Cardiac septum (tissue), 1 donor: ENCODE results near the gene USP53. TPM values are rescaled to one million over a fixed set of nuclear protein-coding genes. Genes with fewer than 3 reads are reported as not detected.
"Not testable (repeated sequence)": the region's sequence is repeated elsewhere in the genome, so short reads cannot be mapped to it uniquely, and the experiment has no call there.

Experiments
- DNase-seq: peaks from one replicate; pipeline ENCODE4 v3.0.0-alpha.2; 2020; ENCODE audit warnings: low spot score
- intact Hi-C: fragments of 100-400 bp; cut with DNase I; formaldehyde crosslinking; loops from one replicate; pipeline ENCODE4 v1.14.0; 2022
- long read RNA-seq: library from polyadenylated mRNA; unstranded; transcript quantifications from one replicate; pipeline ENCODE4 v2.0.0, GENCODE V29; 2021
- total RNA-seq: library from RNA; stranded (reverse); fragmentation: NEBNext Ultra II Directional; extraction: Animal tissue kit (Norgen Biotek cat#: 25700); gene quantifications from one replicate; pipeline ENCODE4 v1.2.1, GENCODE V29; 2021
- donor health status: DM: no; HTN: no; CAD: no.

USP53 gene
- 49.7 TPM for total RNA-seq
- long read RNA-seq, partial matches to known transcripts = 12 of 27 reads
- long read RNA-seq, other reads (novel, unspliced or antisense) = 14 of 27 reads

DNA sequence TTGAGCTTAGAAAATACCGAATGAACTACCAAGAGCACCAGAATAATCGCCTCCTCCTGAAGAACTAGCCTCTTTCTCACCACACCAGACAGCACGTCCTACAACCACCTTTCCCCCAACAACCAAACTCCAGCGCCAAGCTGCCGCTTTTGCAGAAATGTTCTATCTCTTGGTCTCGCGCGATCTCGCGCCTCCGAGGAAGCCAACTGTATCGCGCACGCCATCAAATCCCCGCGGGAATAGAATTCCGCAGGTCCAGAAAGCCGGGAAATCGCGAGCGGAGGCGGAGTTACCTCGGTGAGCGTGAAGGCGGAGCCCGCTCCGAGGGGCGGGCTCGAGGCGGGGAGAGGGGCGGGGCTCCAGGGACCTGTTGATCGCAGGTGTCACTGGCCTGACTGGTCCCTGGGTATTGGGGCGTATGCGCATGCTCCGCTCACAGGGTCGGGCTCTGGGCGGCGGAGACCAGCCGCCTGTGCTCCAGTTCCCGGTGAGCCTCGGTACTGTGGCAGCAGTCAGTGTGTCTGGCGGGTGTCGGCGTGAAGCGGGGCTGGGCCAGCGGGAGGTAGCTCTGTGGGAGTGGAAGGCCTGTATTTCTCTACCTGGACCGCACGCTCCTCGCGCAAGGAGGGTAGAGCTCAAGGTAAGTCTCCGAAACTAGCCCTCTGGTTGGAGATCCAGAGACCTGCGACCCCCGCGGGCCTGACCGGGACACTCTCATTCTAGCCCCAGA lies at the start of gene USP53:
Gene USP53 (plus strand): TSS at position 480 of the 730 bp plus-strand sequence. CDS start 27,047 bp downstream, outside the sequence.
- intact Hi-C loops = loop anchor here (2.0 to 10.0 kb wide), 6 partner anchors 70 to 468 kb away; no protein-coding TSS in a partner anchor

GRCh38 chr4:119165767-119166166 lies 46.7 kb upstream of the USP53 start:
- intact Hi-C loops = no loop called here
- no peak for DNase-seq

More for the DNA sequence above, at the start of gene USP53:
- peak; percentile 98 for DNase-seq

DNA sequence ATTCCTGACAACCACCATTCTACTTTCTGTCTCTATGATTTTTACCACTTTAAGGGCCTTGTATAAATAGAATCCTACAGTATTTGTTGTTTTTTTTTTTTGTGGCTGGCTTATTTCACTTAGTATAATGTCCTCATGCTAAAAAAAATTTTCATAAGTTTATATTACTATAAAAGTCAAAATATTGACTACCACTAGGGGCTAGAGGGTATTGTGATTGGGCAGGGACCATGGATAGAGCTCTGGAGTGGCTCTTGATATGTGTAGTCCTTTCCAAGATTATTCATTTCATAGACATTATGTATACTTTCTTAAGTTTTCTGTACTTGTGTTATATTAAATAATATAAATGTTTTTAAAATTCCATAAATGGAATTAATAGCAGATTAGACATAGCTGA lies 42.3 kb upstream of the USP53 start:
- DNase-seq = no peak
- intact Hi-C loops = no loop called here

DNA sequence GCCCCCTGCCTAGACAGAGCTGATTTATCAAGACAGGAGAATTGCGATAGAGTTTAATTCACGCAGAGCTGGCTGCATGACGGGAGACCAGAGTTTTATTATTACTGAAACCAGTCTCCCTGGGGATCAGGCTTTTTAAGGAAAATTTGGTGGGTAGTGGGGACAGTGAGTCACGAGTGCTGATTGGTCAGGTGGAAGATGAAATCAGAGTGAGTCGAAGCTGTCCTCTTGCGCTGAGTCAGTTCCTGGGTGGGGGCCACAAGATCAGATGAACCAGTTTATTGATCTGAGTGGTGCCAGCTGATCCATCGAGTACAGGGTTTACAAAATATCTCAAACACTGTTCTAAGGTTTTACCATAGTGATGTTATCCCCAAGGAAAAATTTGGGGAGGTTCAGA lies 40.3 kb upstream of the USP53 start:
- intact Hi-C loops = no loop called here
- no peak for DNase-seq

DNA sequence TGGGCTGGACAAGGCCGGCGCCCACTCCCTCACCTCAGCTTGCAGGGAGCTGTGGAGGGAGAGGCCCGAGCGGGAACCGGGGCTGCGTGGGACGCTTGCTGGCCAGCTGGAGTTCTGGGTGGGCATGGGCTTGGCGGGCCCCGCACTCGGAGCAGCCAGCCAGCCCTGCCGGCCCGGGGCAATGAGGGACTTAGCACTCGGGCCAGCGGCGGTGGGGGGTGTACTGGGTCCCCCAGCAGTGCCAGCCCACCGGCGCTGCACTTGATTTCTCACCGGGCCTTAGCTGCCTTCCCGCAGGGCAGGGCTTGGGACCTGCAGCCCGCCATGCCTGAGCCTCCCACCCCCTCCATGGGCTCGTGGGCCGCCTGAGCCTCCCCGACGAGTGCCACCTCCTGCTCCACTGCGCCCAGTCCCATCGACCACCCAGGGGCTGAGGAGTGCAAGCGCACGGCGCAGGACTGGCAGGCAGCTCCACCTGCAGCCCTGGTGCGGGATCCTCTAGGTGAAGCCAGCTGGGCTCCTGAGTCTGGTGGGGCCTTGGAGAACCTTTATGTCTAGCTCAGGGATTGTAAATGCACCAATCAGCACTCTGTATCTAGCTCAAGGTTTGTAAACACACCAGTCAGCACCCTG lies 38.7 kb upstream of the USP53 start:
- peak; percentile 72 for DNase-seq
- intact Hi-C loops = not testable (repeated sequence)

DNA sequence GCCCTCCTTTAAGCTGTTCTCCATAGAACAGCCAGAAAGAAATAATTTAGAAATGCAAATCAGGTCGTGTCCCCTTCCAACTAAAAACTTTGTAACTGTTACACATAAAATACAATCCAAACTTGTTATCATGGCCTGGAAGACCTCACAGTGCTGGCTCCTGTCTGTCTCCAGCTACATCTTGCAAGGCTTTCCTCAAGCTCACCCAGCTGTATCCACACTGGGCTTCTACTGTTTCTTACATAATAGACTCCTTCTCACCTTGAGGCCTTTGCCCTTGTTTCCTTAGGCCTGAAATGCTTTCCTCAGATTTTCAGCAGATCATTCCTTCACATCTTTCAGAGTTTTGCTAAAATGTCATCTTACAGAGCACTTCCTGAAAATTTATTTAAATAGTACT lies 33.5 kb upstream of the USP53 start:
- DNase-seq = no peak
- intact Hi-C loops = no loop called here

GRCh38 chr4:119184128-119184527 lies 28.4 kb upstream of the USP53 start:
- no peak for DNase-seq

GRCh38 chr4:119189638-119190037 lies 22.9 kb upstream of the USP53 start:
- no peak for DNase-seq
- intact Hi-C loops = no loop called here

More at GRCh38 chr4:119184128-119184527, 28.4 kb upstream of the USP53 start:
- intact Hi-C loops = no loop called here

DNA sequence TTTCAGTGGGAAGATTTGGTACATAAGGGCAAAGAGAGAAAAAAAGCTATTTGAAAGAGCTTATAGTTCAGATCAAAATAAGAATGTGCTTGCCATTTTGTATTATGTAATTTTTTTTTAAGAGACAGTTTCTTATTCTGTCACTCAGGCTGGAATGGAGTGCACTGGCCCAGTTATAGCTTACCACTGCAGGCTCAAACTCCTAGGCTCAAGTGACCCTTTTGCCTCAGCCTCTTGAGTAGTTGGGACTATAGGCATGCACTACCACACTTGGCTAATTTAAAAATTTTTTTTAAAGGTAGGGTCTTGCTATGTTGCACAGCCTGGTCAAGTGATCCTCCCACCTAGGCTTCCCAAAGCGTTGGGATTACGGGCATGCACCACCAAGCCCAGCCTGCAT lies 22.2 kb upstream of the USP53 start:
- DNase-seq = no peak
- intact Hi-C loops = no loop called here

GRCh38 chr4:119191505-119191904 lies 21.0 kb upstream of the USP53 start:
- no peak for DNase-seq
- intact Hi-C loops = no loop called here

- DNase-seq = no peak
- intact Hi-C loops = no loop called here
Observed at GRCh38 chr4:119197772-119198212, 14.7 kb upstream of the USP53 start.

GRCh38 chr4:119204916-119205315 lies 7.6 kb upstream of the USP53 start:
- no peak for DNase-seq
- intact Hi-C loops = no loop called here

DNA sequence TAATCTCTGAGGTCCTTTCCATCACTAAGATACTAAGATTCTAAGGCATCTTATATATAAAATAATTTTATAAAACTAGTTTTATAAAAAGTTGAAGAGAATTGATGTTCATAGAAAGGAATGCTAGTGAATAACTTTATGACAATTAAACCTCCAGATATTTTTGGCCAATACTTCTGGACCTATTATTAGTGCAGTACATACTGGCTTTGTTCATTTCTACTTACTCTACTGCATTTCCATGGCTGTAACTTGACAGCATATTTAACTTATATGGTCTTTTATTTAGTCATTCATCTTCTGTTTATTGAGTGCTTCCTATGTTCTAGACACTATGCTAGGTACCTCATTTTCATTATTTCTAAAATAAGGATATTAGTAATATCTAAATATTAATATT lies 6.8 kb upstream of the USP53 start:
- intact Hi-C loops = no loop called here
- no peak for DNase-seq

DNA sequence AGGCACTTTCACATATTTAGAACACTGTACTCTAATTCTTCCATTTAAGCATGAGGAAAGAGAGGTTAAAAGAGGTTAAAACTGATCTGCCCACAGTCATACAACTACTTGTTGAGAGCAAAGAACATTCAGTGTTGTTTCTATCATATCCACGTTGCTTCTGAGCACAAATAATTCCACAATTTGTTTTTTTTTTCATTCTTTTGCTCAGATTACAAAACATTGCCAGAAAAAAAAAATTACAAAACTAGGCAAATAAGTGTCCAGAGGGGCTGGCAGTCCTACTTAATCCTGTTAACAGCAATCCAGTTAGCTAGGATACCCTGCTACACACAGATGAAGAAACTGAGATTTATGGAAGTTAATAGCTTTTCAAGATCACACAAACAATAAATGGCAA lies 6.3 kb upstream of the USP53 start:
- DNase-seq = no peak
- intact Hi-C loops = no loop called here

DNA sequence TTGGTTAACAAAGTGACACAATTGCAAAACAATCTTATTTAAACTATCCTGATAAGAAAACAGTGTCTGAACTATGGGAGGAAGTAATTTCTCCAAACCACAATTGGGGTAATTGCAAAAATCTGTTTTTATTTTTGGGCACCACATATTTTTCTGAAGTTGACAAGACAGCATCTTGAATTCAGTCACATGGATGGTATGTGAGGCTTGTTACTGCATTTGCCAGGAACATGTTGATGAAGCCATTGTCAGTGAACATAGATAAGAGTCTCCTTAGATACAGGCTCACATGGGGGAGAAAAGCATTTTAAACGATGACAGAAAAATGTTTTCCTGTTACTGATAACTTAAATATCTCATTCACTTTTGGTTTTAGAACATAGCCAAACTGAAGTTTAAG lies 5.5 kb upstream of the USP53 start:
- intact Hi-C loops = no loop called here
- no peak for DNase-seq

GRCh38 chr4:119209077-119209476 lies 3.4 kb upstream of the USP53 start:
- no peak for DNase-seq
- intact Hi-C loops = no loop called here

DNA sequence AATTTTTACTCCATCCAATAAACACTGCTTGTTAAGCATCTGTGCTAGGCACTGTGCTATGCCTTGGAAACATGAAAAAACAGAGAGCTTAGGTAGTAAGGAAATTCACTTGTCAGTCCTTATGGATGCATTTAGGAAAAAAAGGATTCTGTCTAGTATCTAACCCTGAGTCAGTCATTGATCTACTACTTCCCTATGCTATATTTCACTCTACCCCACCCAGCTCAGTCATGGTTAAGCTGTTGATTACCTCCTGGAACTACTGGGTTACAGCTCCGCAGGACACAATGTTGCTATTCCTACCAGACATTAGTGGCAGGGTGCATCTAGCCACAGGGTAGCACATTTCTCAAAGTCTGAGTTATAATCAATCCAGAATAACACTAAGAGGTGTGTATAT lies 2.9 kb upstream of the USP53 start:
- no peak for DNase-seq
- intact Hi-C loops = no loop called here

DNA sequence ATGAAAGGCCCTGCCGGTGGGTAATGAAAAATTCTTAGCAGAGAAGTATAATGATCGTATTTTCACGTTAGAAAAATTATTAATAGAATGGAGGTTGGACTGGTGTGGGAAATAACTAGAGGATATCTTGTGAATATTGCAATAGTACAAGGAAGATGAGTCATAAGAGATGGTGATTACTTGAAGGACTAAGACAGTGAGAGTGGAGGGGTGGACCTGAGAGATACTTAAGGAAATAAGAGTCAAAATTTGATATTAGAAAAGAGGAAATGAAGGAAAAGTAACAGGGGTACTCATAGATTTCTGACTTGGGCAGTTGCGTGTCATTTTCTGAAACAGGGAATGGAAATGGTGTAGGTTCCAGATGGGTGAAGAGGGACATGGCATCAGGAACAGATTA lies 1.7 kb upstream of the USP53 start:
- DNase-seq = no peak
- intact Hi-C loops = loop anchor here (5.0 to 10.0 kb wide), 5 partner anchors 72 to 466 kb away; no protein-coding TSS in a partner anchor

GRCh38 chr4:119211867-119212233 lies 663 bp upstream of the USP53 start:
- intact Hi-C loops = loop anchor here (2.0 to 10.0 kb wide), 6 partner anchors 70 to 467 kb away; no protein-coding TSS in a partner anchor
- no peak for DNase-seq

DNA sequence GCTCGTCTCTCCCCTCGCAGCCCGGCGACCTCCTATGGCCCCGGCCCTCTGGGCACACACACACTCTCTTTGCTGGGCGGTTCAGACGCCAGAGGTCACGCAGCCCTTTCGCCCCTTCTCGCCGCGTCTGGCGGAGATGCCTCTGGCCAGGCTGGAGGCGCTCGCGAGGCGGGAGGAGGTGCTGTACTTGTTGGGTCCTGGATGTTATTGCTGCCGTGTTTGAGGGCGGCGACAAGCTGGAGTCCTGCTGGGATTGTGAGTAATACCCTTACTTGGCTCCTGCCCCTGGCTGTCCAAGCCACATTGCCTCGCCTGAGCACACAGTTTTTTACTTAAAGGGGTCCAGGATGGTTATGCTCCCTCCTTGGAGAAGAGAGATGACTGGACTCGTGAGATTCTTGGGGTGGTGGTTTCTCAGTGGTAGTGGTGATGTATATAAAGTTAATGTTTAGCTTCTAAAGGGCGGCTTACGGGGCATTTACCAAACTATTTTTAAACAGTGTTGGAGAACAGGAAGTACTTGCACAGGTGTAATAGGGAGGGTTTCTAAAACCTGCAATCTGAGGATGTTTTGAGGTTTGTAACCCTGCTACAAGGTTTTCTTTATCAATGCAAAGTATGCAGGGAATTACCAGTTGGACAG lies 572 bp downstream of the USP53 start:
- intact Hi-C loops = loop anchor here (2.0 to 10.0 kb wide), 6 partner anchors 69 to 468 kb away; no protein-coding TSS in a partner anchor
- DNase-seq = peak; percentile 92
